BLaER1 (cell line): Measurements from ENCODE around the gene ISOC2.

ENCODE experiments used
- H3K27ac ChIP-seq: shearing (Covaris generic); formaldehyde crosslinking; 2 replicates; pipeline ENCODE4 v1.8.1; 2022
- H3K27me3 ChIP-seq: shearing (Covaris generic); formaldehyde crosslinking; 2 replicates; pipeline ENCODE4 v1.8.1; 2022
- H3K36me3 ChIP-seq: shearing (Covaris generic); formaldehyde crosslinking; 2 replicates; pipeline ENCODE4 v1.8.1; 2022
- H3K4me1 ChIP-seq: shearing (Covaris generic); formaldehyde crosslinking; 2 replicates; pipeline ENCODE4 v1.8.1; 2022
- H3K4me2 ChIP-seq: shearing (Covaris generic); formaldehyde crosslinking; 2 replicates; pipeline ENCODE4 v1.8.1; 2022
- H3K4me3 ChIP-seq: shearing (Covaris generic); formaldehyde crosslinking; 2 replicates; pipeline ENCODE4 v1.8.1; 2022
- H3K9ac ChIP-seq: shearing (Covaris generic); formaldehyde crosslinking; 2 replicates; pipeline ENCODE4 v1.8.1; 2022
- H3K9me3 ChIP-seq: shearing (Covaris generic); formaldehyde crosslinking; 2 replicates; pipeline ENCODE4 v1.8.1; 2022
- H4K20me1 ChIP-seq: shearing (Covaris generic); formaldehyde crosslinking; 2 replicates; pipeline ENCODE4 v1.8.1; 2022
- Cebpa-rat ChIP-seq: shearing (Covaris generic); IDR thresholded peaks from 2 replicates; pipeline ENCODE4 v1.8.1; 2022

The ISOC2 gene

GRCh38 chr19:55490478-55491432, 29.3 kb upstream of the ISOC2 start:
- Histone ChIP-seq H3K4me3 (no peak overlapping the region), H3K9me3 (no peaks in the 10 kb centered on the region), H3K4me1 (peaks cover 56% of the 10 kb centered on the region), H4K20me1 (no peaks in the 10 kb centered on the region; the same call in 1 of the 2 replicates), H3K27ac (no peak overlapping the region), H3K4me2 (0 out of 2 replicates have a peak overlapping the region, but pooled peaks have one; percentile 57), H3K27me3 (no peaks in the 10 kb centered on the region), H3K9ac (no peak overlapping the region), H3K36me3 (no peaks in the 10 kb centered on the region)
- no peak for TF ChIP-seq Cebpa-rat

- Histone ChIP-seq H3K9me3 (no peaks in the 10 kb centered on the region), H4K20me1 (no peaks in the 10 kb centered on the region; the same call in 1 of the 2 replicates), H3K4me3 (no peak overlapping the region), H3K27me3 (no peaks in the 10 kb centered on the region), H3K36me3 (no peaks in the 10 kb centered on the region), H3K9ac (0 out of 2 replicates have a peak overlapping the region, but pooled peaks have one; percentile 45), H3K4me2 (peak overlapping the region; percentile 57), H3K4me1 (peaks cover 61% of the 10 kb centered on the region), H3K27ac (peak overlapping the region; percentile 30; the same call in 1 of the 2 replicates)
- TF ChIP-seq Cebpa-rat = no peak
These were observed 28.5 kb upstream of the ISOC2 start for GRCh38 chr19:55489711-55490477.

GRCh38 chr19:55488986-55489710, 27.7 kb upstream of the ISOC2 start:
- H3K4me3 ChIP-seq = no peak overlapping the region
- no peaks in the 10 kb centered on the region for H3K27me3 ChIP-seq
- peaks cover 67% of the 10 kb centered on the region for H3K4me1 ChIP-seq
- peak overlapping the region; percentile 62 for H3K4me2 ChIP-seq
- 0 out of 2 replicates have a peak overlapping the region, but pooled peaks have one; percentile 45 for H3K9ac ChIP-seq
- H4K20me1 ChIP-seq = no peaks in the 10 kb centered on the region; the same call in 1 of the 2 replicates
- no peaks in the 10 kb centered on the region for H3K9me3 ChIP-seq
- no peaks in the 10 kb centered on the region for H3K36me3 ChIP-seq
- no peak for TF ChIP-seq Cebpa-rat
- peak overlapping the region; percentile 30; the same call in 1 of the 2 replicates for H3K27ac ChIP-seq

- peak within 1 kb of the TSS; percentile 96 for H3K4me2 ChIP-seq
- H3K27me3 ChIP-seq = no peaks in the 10 kb centered on the region
- TF ChIP-seq Cebpa-rat = no peak
- H3K9ac ChIP-seq = peak within 1 kb of the TSS; percentile 85
- peak within 1 kb of the TSS; percentile 42; the same call in 1 of the 2 replicates for H3K4me3 ChIP-seq
- no peaks in the 10 kb centered on the region for H3K9me3 ChIP-seq
- peak within 1 kb of the TSS; percentile 87 for H3K27ac ChIP-seq
- H3K4me1 ChIP-seq = peaks cover 73% of the 10 kb centered on the region
- no peaks in the 10 kb centered on the region; the same call in 1 of the 2 replicates for H4K20me1 ChIP-seq
- peaks cover 8% of the 10 kb centered on the region for H3K36me3 ChIP-seq
These were observed 26.7 kb upstream of the ISOC2 start, which contains the start of gene SSC5D for GRCh38 chr19:55487924-55488687. TSS of gene SSC5D (plus strand) at chr19:55488436. CDS start at chr19:55488590, 154 bp downstream.

GRCh38 chr19:55486971-55487923, 25.8 kb upstream of the ISOC2 start:
- Histone ChIP-seq H3K9ac (peak overlapping the region; percentile 85), H3K36me3 (peaks cover 15% of the 10 kb centered on the region), H3K27me3 (no peaks in the 10 kb centered on the region), H3K4me2 (peak overlapping the region; percentile 96), H3K4me3 (peak overlapping the region; percentile 42; the same call in 1 of the 2 replicates), H4K20me1 (no peaks in the 10 kb centered on the region; the same call in 1 of the 2 replicates), H3K9me3 (no peaks in the 10 kb centered on the region), H3K27ac (peak overlapping the region; percentile 87), H3K4me1 (peaks cover 73% of the 10 kb centered on the region)
- no peak for TF ChIP-seq Cebpa-rat

GRCh38 chr19:55486043-55486970, 24.9 kb upstream of the ISOC2 start:
- peaks cover 18% of the 10 kb centered on the region for H3K36me3 ChIP-seq
- no peaks in the 10 kb centered on the region; the same call in 1 of the 2 replicates for H4K20me1 ChIP-seq
- peak overlapping the region; percentile 96 for H3K4me2 ChIP-seq
- H3K27me3 ChIP-seq = no peaks in the 10 kb centered on the region
- peak overlapping the region; percentile 87 for H3K27ac ChIP-seq
- H3K9ac ChIP-seq = peak overlapping the region; percentile 85
- TF ChIP-seq Cebpa-rat = no peak
- H3K4me1 ChIP-seq = peaks cover 67% of the 10 kb centered on the region
- H3K4me3 ChIP-seq = peak overlapping the region; percentile 80
- no peaks in the 10 kb centered on the region for H3K9me3 ChIP-seq

GRCh38 chr19:55485439-55486011, 24.1 kb upstream of the ISOC2 start:
- H3K4me2 ChIP-seq = peak overlapping the region; percentile 96
- peak overlapping the region; percentile 85 for H3K9ac ChIP-seq
- H3K9me3 ChIP-seq = no peaks in the 10 kb centered on the region
- no peak for TF ChIP-seq Cebpa-rat
- peak overlapping the region; percentile 87 for H3K27ac ChIP-seq
- peaks cover 60% of the 10 kb centered on the region for H3K4me1 ChIP-seq
- no peaks in the 10 kb centered on the region for H3K27me3 ChIP-seq
- H3K4me3 ChIP-seq = peak overlapping the region; percentile 80
- H4K20me1 ChIP-seq = no peaks in the 10 kb centered on the region; the same call in 1 of the 2 replicates
- peaks cover 25% of the 10 kb centered on the region for H3K36me3 ChIP-seq
